Posterior vena cava (tissue), 2 donors: ENCODE data around the gene ZNF658. TPM values are rescaled to one million over a fixed set of nuclear protein-coding genes. Genes with fewer than 3 reads are reported as not detected.
A peak's percentile ranks its signal among the peaks of the same experiment; 100 is the strongest.
"Not testable (repeated sequence)": the region's sequence is repeated elsewhere in the genome, so short reads cannot be mapped to it uniquely, and the experiment has no call there.

Source experiments
- DNase-seq: peaks from one replicate; pipeline ENCODE4 v3.0.0-alpha.2; 2020; ENCODE audit warnings: low spot score
- intact Hi-C, 2 donors: fragments of 100-400 bp; cut with DNase I; formaldehyde crosslinking; loops; one replicate each; pipeline versions ENCODE4 v1.14.1 to v1.14.2; 2022 to 2023
- long read RNA-seq, 2 donors: library from polyadenylated mRNA; unstranded; transcript quantifications; one replicate each; pipeline ENCODE4 v2.0.0, GENCODE V29; 2020 to 2021
- total RNA-seq, 2 donors: library from RNA; stranded (reverse); fragmentation: NEBNext Ultra II Directional; extraction: Animal tissue kit (Norgen Biotek cat#: 25700); gene quantifications; one replicate each; pipeline ENCODE4 v1.2.1, GENCODE V29; 2021
- donor health status: DM: yes; HTN: yes; CAD: no.
- donor health status: DM: yes; HTN: yes; CAD: no.

Gene ZNF658
- 1 to 10 TPM; 4.3 to 5.0 TPM for total RNA-seq
- long read RNA-seq, donor 1, partial matches to known transcripts = 0 of 1 reads
- long read RNA-seq, donor 1, other reads (novel, unspliced or antisense) = 1 of 1 reads
- long read RNA-seq, donor 2, full-length matches to known transcripts = 2 of 3 reads
- long read RNA-seq, donor 2, partial matches to known transcripts = 0 of 3 reads
- long read RNA-seq, donor 2, other reads (novel, unspliced or antisense) = 1 of 3 reads

DNA sequence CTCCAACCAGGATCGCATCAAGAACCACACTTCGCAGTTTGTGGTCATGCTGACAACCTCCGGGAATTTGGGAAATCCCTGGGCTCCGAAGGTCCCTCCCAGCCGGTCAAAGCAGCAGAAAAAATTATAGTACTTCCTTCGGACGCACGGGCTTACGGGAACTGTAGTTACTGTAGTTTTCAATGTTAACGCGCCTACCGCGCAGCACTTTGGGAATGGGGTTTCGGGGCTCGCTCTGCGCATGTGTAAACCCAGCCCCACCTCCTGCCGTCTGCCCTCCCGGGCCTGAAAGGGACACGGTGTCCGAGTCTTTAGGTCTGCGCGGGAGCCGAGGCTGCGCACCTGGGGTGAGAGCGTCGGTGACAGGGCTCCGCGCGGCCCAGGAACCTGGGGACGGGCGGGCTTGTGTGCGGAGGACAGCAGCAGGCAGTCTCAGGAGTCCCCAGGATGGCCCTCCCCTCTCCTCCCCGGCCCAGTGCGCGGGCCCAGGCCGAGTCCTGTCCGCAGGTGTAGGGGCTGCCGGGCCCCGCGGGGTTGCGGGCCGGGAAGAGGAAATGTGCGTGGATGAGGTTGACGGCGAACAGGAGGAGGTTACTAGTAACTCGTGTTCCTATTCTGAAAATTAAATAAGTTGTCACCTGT is at the start of gene ZNF658:
Gene ZNF658 (plus strand): TSS at position 236 of the 642 bp plus-strand sequence. CDS start 2,837 bp downstream, outside the sequence.
- intact Hi-C loops = not testable (repeated sequence)
- DNase-seq = peak; percentile 95

DNA sequence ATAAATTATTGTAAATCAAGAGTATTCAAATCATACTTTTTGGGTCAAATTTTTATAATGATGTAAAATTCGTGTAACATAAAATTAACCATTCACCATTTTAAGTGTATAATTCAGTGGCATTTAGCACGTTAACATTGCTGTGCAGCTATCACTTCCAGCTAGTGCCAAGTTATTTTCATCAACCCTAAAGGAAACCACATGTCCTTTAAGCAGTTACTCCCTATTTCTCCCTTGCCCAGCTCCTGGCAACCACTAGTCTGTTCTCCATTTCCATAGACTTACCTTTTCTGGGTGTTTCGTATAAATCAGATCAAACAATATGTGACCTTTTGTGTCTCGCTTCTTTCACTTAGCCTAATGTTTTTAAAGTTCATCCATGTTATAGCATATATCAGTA is 38.8 kb upstream of the ZNF658 start:
- DNase-seq, intact Hi-C loops: not testable (repeated sequence)

- not testable (repeated sequence) for DNase-seq
Observed at GRCh38 chr9:66868660-66869059, 31.9 kb upstream of the ZNF658 start.

DNA sequence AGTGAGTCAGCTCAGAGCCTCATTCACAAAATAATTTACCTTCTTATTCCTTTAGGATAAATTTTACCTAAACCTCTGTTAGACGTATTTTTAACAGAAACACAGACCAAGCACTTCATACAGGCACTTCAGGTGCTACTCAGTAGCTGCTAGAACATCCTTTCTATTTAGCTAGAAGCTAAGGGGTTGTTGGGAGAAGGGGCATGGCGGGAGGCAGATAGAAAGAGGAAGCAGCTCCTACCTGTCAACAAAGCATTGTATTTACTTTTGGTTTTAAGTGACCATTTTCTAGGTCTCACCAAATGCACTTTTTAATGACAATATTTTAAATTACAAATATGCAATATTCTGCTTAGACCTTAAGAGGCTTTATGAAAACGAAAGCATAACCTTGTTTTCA is 19.9 kb upstream of the ZNF658 start:
- DNase-seq, intact Hi-C loops: not testable (repeated sequence)

More at GRCh38 chr9:66868660-66869059, 31.9 kb upstream of the ZNF658 start:
- intact Hi-C loops = not testable (repeated sequence)

DNA sequence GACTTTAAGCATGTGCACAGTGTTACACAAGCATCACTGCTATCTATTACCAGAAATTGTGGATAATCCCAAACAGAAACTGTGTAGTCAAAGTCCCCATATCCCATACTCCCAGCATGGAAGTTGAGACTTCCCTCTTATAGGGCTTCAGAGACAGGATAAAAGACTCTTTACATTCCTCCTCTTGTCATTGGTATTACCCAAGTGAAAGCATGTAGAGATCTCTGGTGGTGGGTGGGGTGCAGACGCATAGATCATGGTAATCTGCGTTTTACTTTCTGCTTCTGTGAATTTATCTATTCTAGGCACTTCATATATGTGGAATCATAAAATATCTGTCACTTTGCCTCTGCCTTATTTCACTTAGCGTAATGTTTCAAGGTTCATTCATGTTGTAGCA is 18.7 kb upstream of the ZNF658 start:
- intact Hi-C loops, DNase-seq: not testable (repeated sequence)

- intact Hi-C loops, DNase-seq: not testable (repeated sequence)
Observed at GRCh38 chr9:66890334-66890733, 10.2 kb upstream of the ZNF658 start.

GRCh38 chr9:66901141-66901540 is 616 bp downstream of the ZNF658 start:
- intact Hi-C loops, DNase-seq: not testable (repeated sequence)

DNA sequence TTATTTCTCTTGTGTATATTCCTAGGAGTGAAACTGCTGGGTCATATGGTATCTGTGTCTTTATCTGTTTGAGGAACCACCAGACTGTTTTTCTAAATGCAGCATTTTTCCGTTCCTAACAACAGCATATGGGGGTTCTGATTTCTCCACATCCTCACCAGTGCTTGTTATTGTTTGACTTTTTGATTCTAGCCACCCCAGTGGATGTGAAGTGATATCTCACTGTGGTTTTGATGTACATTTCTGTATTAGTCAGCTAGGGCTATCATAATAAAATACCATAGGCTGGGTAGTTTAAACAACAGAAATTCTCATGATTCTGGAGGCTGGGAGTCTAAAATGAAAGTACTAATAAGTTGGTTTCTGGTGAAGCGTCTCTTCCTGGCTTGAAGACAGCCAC is 9.0 kb downstream of the ZNF658 start:
- DNase-seq, intact Hi-C loops: not testable (repeated sequence)

- DNase-seq, intact Hi-C loops: not testable (repeated sequence)
Observed at GRCh38 chr9:66920072-66920471, 19.5 kb downstream of the ZNF658 start.

DNA sequence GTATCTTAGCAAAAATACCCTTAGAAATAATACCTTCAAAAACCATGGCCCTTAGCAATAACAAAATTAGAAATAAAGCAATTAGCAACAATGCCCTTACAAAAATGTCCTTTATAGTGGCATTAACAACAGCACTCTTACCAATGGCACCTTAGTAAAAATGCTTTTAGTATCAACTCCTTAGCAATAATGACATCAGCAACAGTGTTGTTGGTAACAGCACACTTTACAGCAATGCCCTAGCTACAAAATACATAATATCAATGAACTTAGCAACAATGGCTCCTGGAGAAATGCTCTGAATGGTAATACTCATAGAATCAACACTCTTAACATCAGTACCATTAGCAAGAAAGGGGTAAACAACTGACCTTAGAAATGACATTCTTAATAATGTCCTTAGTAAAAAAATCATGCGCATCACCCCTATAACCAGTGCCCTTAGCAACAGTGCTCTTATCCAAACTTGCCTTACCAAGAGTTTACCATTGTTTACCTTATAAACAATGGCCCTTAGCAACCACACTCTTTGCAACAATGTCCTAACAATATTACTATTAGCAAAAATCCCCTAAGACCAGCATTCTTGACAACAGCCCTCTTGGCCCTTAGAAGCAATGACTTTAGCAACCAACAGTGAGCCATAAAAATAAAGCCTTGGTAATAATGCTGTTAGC is 35.8 kb downstream of the ZNF658 start:
- intact Hi-C loops, DNase-seq: not testable (repeated sequence)

DNA sequence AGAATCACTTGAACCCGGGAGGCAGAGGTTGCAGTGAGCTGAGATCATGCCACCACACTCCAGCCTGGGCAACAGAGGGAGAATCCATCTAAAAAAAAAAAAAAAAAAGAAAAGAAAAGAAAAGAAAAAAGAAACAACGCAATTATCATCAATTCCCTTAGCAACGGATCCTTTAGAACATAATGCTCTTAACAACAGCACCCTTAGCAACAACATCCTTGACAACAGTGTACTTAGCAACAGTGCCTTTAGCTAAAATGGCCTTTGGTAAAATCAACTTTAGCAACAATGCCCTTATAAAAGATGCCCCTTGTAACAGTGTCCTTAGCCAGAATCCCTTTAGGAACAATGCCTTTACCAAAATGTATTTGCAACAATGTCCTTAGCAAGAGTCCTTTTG is 37.1 kb downstream of the ZNF658 start:
- DNase-seq, intact Hi-C loops: not testable (repeated sequence)

DNA sequence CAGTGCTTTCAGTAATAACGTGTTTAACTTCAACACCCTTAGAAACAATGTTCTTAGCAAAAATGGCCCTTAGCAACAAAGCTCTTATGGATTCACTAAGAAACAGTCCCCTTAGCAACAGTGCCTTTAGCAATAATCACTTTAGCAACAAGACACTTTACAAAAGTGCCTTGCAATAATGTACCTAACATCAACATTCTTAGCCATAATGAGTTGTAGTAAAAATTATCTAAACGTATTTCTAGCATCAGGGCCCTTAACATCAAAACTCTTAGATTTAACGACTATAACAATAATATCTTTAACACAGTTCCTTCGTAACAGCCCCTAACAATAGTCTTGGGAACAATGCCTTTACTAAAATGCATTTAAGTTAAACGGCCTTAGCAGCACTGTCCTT is 37.8 kb downstream of the ZNF658 start:
- DNase-seq, intact Hi-C loops: not testable (repeated sequence)

DNA sequence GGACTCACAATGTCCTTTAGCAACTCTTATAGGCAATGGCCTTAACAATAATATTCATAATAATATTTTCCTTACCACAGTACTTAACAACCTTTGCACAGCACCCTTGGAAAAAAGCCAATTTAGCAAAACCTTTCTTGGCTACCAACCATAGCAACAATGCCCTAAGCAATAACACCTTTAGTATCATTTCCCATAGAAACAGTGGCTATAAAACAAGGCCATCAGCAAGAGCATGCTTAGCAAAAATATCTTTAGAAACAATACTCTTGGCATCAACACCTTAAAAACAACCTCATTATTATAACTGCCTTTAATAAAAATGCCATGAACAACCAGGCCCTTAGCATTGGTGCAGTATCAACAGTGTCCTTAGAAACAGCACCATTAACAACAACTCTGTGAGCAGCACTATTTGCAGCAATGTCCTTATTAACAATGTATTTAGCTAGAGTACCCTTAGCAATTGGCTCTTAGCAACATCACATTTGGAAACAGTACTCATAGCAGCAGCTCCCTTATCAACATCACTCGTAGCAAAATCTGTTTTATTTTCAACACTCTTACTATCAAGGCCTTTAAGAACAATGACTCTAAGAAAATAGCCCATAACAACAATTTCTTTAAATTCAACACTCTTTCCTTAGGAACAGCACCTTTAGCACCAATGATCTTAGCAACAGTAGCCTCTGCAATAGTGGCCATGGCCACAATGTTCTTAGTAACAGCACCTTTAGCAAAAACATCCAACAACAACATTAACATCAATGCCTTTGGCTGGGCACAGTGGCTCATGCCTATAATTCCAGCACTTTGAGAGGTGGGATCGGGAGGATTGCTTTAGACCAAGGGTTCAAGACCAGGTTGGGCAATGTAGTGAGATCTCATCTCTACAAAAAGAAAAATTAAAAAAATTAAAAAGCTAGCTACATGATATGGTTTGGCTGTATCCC is 39.6 kb downstream of the ZNF658 start:
- DNase-seq, intact Hi-C loops: not testable (repeated sequence)

DNA sequence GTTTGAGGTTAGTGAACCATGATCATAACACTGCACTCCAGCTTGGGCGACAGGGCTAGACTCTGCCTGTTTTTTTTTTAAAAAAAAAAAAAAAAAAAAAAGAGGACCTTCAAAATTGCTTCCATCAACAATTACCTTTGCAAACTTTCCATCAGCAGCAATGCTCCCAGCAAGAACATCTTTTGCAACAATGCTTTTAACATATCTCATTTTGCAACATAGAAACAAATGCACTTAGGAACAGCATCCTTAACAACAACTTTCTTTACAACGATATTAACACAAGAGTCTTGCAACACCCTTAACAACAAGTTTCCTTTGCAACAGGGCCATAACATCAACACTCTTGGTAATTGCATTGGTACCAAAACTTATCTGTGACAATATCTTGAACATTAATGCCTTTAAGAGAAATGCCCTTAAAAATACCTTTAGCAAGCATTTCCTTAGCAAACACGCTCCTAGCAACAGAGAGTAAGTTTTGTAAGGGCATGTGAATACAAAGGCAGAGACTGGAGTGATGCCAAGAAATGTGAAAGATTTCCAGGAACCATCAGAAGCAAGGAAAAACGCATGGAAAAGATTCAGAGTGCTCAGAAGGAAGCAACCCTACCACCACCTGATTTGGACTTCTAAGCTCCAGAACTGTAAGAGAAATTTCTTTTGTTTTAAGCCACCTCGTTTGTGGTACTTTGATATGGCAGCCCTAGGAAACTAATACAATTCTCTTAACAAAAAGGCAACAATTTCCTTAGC is 42.1 kb downstream of the ZNF658 start:
- DNase-seq, intact Hi-C loops: not testable (repeated sequence)

GRCh38 chr9:66952576-66952975 is 52.1 kb downstream of the ZNF658 start:
- DNase-seq, intact Hi-C loops: not testable (repeated sequence)
